Epithelial cell of prostate (primary cell): ENCODE measurements around the gene ALDOC.

Experiments
- DNase-seq: peaks from one replicate; pipeline ENCODE4 v3.0.0-alpha.2; 2011; ENCODE audit warnings: low read depth, low spot score
- H3K27ac ChIP-seq: fragments of 450-650 bp; 2 replicates; pipeline ENCODE4 v1.5.1; 2017; ENCODE audit warnings: mild to moderate bottlenecking

ALDOC gene

GRCh38 chr17:28555022-28555421 is 21.7 kb downstream of the ALDOC start:
- DNase-seq: no peak
- no peak overlapping the region for H3K27ac ChIP-seq

GRCh38 chr17:28554565-28554964 is 22.1 kb downstream of the ALDOC start:
- H3K27ac ChIP-seq: no peak overlapping the region
- no peak for DNase-seq

- H3K27ac ChIP-seq: no peak overlapping the region
- DNase-seq: no peak
Measured at GRCh38 chr17:28553000-28553505, 23.6 kb downstream of the ALDOC start.

- no peak within 1 kb of the TSS for H3K27ac ChIP-seq
- no peak for DNase-seq
Measured at GRCh38 chr17:28552176-28552999, 24.3 kb downstream of the ALDOC start, which contains the start of gene UNC119. TSS of gene UNC119 (minus strand) at chr17:28552624. CDS start at chr17:28552557, 67 bp downstream.

- DNase-seq: no peak
- no peak overlapping the region for H3K27ac ChIP-seq
Measured at GRCh38 chr17:28551421-28552175, 25.1 kb downstream of the ALDOC start.

GRCh38 chr17:28550858-28551257 is 25.8 kb downstream of the ALDOC start:
- no peak for DNase-seq
- H3K27ac ChIP-seq: no peak overlapping the region

- H3K27ac ChIP-seq: no peak overlapping the region
Measured at GRCh38 chr17:28549236-28550132, 27.2 kb downstream of the ALDOC start.

GRCh38 chr17:28548417-28549130 is 28.1 kb downstream of the ALDOC start:
- no peak for DNase-seq
- H3K27ac ChIP-seq: no peak overlapping the region

More at GRCh38 chr17:28549236-28550132, 27.2 kb downstream of the ALDOC start:
- DNase-seq: no peak

GRCh38 chr17:28547623-28548416 is 28.9 kb downstream of the ALDOC start:
- H3K27ac ChIP-seq: no peak overlapping the region
- DNase-seq: no peak

- H3K27ac ChIP-seq: no peak overlapping the region
Measured at GRCh38 chr17:28547096-28547622, 29.5 kb downstream of the ALDOC start.

GRCh38 chr17:28545787-28546415 is 30.8 kb downstream of the ALDOC start:
- DNase-seq: no peak
- H3K27ac ChIP-seq: no peak overlapping the region

More at GRCh38 chr17:28547096-28547622, 29.5 kb downstream of the ALDOC start:
- DNase-seq: no peak

- no peak for DNase-seq
- H3K27ac ChIP-seq: no peak overlapping the region
Measured at GRCh38 chr17:28545141-28545503, 31.6 kb downstream of the ALDOC start.

- H3K27ac ChIP-seq: no peak overlapping the region
- no peak for DNase-seq
Measured at GRCh38 chr17:28544402-28545140, 32.1 kb downstream of the ALDOC start.

GRCh38 chr17:28541439-28541838 is 35.3 kb downstream of the ALDOC start:
- H3K27ac ChIP-seq: no peak overlapping the region
- DNase-seq: no peak

GRCh38 chr17:28540231-28540630 is 36.5 kb downstream of the ALDOC start:
- DNase-seq: no peak
- H3K27ac ChIP-seq: no peak overlapping the region

GRCh38 chr17:28538296-28538895 is 38.3 kb downstream of the ALDOC start:
- H3K27ac ChIP-seq: no peak overlapping the region
- DNase-seq: no peak

- DNase-seq: no peak
- no peak overlapping the region for H3K27ac ChIP-seq
Measured at GRCh38 chr17:28537219-28537610, 39.5 kb downstream of the ALDOC start.
